Small intestine (tissue), 7 donors: ENCODE data around the gene CHCHD4. TPM values are rescaled to one million over a fixed set of nuclear protein-coding genes. Genes with fewer than 3 reads are reported as not detected.
A peak's percentile ranks its signal among the peaks of the same experiment; 100 is the strongest.

ENCODE experiments used
- DNase-seq, 2 donors: peaks; one replicate each; pipeline versions ENCODE4 v3.0.0 to v3.0.0-alpha.2; 2013
- FAIRE-seq: peaks from 2 replicates; lab custom pipeline; 2012; peaks lifted over from hg19 to GRCh38; lab: Jason Lieb, UNC
- H3K27ac ChIP-seq, 3 donors: one replicate each; pipeline ENCODE4 v1.5.1; 2013; ENCODE audit warnings: low read length in 2 of 3, mild to moderate bottlenecking in 2 of 3, control low read depth in 1 of 3, inconsistent platforms in 1 of 3, low read depth in 1 of 3, moderate library complexity in 1 of 3
- H3K27me3 ChIP-seq, 3 donors: one replicate each; pipeline ENCODE4 v1.6.1; 2013; ENCODE audit warnings: low read length in 3 of 3, inconsistent platforms in 1 of 3; ENCODE audit not compliant: control insufficient read depth in 3 of 3, insufficient read depth in 3 of 3
- H3K36me3 ChIP-seq, 3 donors: one replicate each; pipeline ENCODE4 v1.6.1; 2013; ENCODE audit warnings: low read length in 3 of 3, inconsistent platforms in 1 of 3, low read depth in 1 of 3, mild to moderate bottlenecking in 1 of 3, moderate library complexity in 1 of 3; ENCODE audit not compliant: control insufficient read depth in 3 of 3, insufficient read depth in 2 of 3
- H3K4me1 ChIP-seq, 3 donors: one replicate each; pipeline ENCODE4 v1.6.1; 2013; ENCODE audit warnings: low read length in 2 of 3, inconsistent platforms in 1 of 3, low read depth in 1 of 3, mild to moderate bottlenecking in 1 of 3, moderate library complexity in 1 of 3; ENCODE audit not compliant: control insufficient read depth in 3 of 3, insufficient read depth in 2 of 3
- H3K4me3 ChIP-seq, 3 donors: one replicate each; pipeline ENCODE4 v1.5.1; 2013; ENCODE audit warnings: low read length in 3 of 3, control low read depth in 1 of 3, inconsistent platforms in 1 of 3, low read depth in 1 of 3, mild to moderate bottlenecking in 1 of 3, moderate library complexity in 1 of 3
- H3K9me3 ChIP-seq, 2 donors: one replicate each; pipeline ENCODE4 v1.6.1; 2013; ENCODE audit warnings: low read depth in 1 of 2, low read length in 1 of 2; ENCODE audit not compliant: control insufficient read depth in 2 of 2, insufficient read depth in 1 of 2
- WGBS, 3 donors: extraction: QIAGEN DNeasy Blood & Tissue Kit; methylation state at CpG; one replicate each; pipeline ENCODE4 v1.1.7; 2013; 5-methylcytosine and 5-hydroxymethylcytosine counted together
- polyA plus RNA-seq, 4 donors: library from polyadenylated mRNA; stranded (reverse) in 3 of 4; unstranded in 1 of 4; fragments of 200-250 nt in 3 of 4; fragments of 120-200 nt in 1 of 4; gene quantifications; one replicate each; pipeline versions ENCODE4 v1.2.1 to v1.2.3, GENCODE V29; 2013
- donor health status: healthy with polysubstance abuse.
- donor health status: control.
- donor health status: control.
- donor health status: Bipolar disorder and iron deficiency.
- donor health status: healthy.

Gene CHCHD4
- polyA plus RNA-seq, 4 donors: 15.9 to 42.3 (median 26.5) TPM

GRCh38 chr3:14131134-14131533, 6.5 kb upstream of the CHCHD4 start:
- no peak overlapping the region for H3K27ac ChIP-seq
- H3K4me1 ChIP-seq: peaks cover 8 to 28% (median 8%) of the 10 kb centered on the region in 3 donors
- no peaks in the 10 kb centered on the region for H3K9me3 ChIP-seq
- FAIRE-seq: no peak
- DNase-seq: no peak
- H3K27me3 ChIP-seq: no peaks in the 10 kb centered on the region
- 77 to 92% (median 82%) methylated on average over 5 of the region's 5 CpGs for WGBS, 3 donors
- H3K4me3 ChIP-seq: no peak overlapping the region
- H3K36me3 ChIP-seq: peaks cover 15 to 81% (median 21%) of the 10 kb centered on the region in 3 donors

- Histone ChIP-seq H3K4me3 (no peak overlapping the region), H3K27ac (no peak overlapping the region), H3K36me3 (peaks cover 14 to 79% (median 21%) of the 10 kb centered on the region in 3 donors), H3K4me1 (peaks cover 8 to 31% (median 9%) of the 10 kb centered on the region in 3 donors), H3K27me3 (no peaks in the 10 kb centered on the region), H3K9me3 (no peaks in the 10 kb centered on the region)
- 96 to 97% (median 96%) methylated on average over 12 of the region's 12 CpGs for WGBS, 3 donors
- DNase-seq: no peak
- no peak for FAIRE-seq
Observed at GRCh38 chr3:14130707-14131106, 6.0 kb upstream of the CHCHD4 start.

DNA sequence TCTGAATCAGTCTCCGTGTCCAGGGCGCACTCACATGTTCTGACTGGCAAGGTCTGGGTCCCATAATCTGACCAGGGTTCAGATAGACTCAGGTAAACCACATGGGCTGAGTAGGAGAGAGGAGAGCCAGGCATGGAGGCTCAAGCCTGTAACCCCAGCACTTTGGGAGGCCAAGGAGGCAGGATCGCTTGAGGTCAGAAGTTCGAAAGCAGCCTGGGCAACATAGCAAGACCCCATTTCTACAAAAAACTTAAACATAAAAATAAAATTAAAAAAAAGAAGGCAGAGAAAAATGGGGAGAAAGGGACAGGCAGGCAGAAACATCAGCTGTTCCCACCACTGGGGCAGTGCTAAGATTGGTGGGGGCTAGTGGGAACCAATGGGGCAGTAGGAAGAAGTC, 5.6 kb upstream of the CHCHD4 start:
- WGBS, 3 donors: 93 to 99% (median 98%) methylated on average over 4 of the region's 4 CpGs
- Histone ChIP-seq H3K4me3 (no peak overlapping the region), H3K27ac (no peak overlapping the region), H3K27me3 (no peaks in the 10 kb centered on the region), H3K9me3 (no peaks in the 10 kb centered on the region), H3K36me3 (peaks cover 11 to 74% (median 21%) of the 10 kb centered on the region in 3 donors), H3K4me1 (peaks cover 8 to 31% (median 9%) of the 10 kb centered on the region in 3 donors)
- DNase-seq: no peak
- FAIRE-seq: no peak

- Histone ChIP-seq H3K36me3 (peaks cover 10 to 65% (median 19%) of the 10 kb centered on the region in 3 donors), H3K4me3 (no peak overlapping the region), H3K27me3 (no peaks in the 10 kb centered on the region), H3K4me1 (peaks cover 8 to 31% (median 9%) of the 10 kb centered on the region in 3 donors), H3K9me3 (no peaks in the 10 kb centered on the region), H3K27ac (no peak overlapping the region)
- FAIRE-seq (no peak), DNase-seq (no peak)
- 95 to 98% (median 98%) methylated on average over 6 of the region's 6 CpGs for WGBS, 3 donors
Observed at GRCh38 chr3:14129296-14129695, 4.6 kb upstream of the CHCHD4 start.

DNA sequence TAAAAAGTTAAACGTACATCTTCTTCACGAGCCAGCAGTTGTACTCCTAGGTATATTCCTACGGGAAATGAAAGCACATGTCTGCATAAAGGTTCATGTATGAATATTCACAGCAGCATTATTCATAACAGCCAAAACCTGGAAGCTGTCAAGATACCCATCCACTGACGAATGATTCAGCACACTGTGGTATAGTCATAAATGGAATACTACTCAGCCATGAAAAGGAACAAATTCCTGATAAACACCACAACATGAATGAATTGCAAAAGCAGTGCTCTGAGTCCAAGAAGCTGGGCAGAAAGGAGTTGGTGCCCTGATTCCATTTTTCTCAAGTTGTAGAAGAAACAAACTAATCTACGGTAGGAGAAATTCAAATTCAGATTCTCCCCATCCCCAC, 4.1 kb upstream of the CHCHD4 start:
- WGBS, 3 donors: 96% methylated on average over 5 of the region's 5 CpGs
- Histone ChIP-seq H3K4me1 (peaks cover 8 to 33% (median 10%) of the 10 kb centered on the region in 3 donors), H3K9me3 (no peaks in the 10 kb centered on the region), H3K36me3 (peaks cover 4 to 59% (median 19%) of the 10 kb centered on the region in 3 donors), H3K27me3 (no peaks in the 10 kb centered on the region), H3K27ac (no peak overlapping the region), H3K4me3 (no peak overlapping the region)
- DNase-seq (no peak), FAIRE-seq (no peak)

DNA sequence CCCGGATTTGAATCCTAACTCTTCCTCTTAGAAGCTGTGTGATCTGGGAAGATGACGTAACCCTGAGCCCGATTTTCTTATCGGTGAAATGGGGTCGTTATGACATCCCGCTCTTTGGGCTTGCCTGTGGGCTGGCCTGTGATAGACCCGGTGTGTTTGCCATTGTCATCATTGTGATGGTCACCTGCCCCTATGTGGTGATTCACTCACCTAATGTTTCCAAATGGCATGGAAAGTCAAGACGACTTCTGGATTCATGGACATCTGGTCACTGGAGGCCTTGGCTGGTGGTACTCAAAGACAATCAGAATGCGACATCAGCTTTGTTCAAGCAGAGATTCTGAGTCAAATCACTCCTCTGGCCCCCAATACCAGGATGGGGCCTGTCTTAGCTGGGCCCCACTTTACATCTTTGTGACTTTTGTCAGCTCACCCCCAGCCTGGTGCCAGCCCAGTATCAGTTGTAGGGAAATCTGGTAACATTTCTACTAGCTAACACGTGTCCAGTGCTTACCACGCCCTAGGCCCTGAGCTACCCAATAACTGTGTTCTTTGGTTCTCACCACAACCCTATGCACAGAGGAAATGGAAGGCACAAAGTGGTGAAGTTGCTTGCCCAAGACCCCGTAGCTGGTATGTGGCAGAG, 3.0 kb upstream of the CHCHD4 start:
- FAIRE-seq: no peak
- H3K9me3 ChIP-seq: no peaks in the 10 kb centered on the region
- DNase-seq: no peak
- H3K36me3 ChIP-seq: peaks cover 0 to 48% (median 16%) of the 10 kb centered on the region in 3 donors
- no peak overlapping the region for H3K27ac ChIP-seq
- 85 to 89% (median 87%) methylated on average over 12 of the region's 12 CpGs for WGBS, 3 donors
- no peaks in the 10 kb centered on the region for H3K27me3 ChIP-seq
- H3K4me3 ChIP-seq: no peak overlapping the region
- H3K4me1 ChIP-seq: peaks cover 11 to 33% (median 14%) of the 10 kb centered on the region in 3 donors

- H3K27ac ChIP-seq: peak overlapping the region in 1 of 3 donors; percentile 90
- no peaks in the 10 kb centered on the region for H3K9me3 ChIP-seq
- WGBS, 3 donors: 67 to 72% (median 72%) methylated on average over 5 of the region's 5 CpGs
- H3K4me1 ChIP-seq: peaks cover 8 to 35% (median 14%) of the 10 kb centered on the region in 3 donors
- peaks cover 0 to 46% (median 14%) of the 10 kb centered on the region in 3 donors for H3K36me3 ChIP-seq
- no peak overlapping the region for H3K4me3 ChIP-seq
- no peak for FAIRE-seq
- H3K27me3 ChIP-seq: no peaks in the 10 kb centered on the region
- no peak for DNase-seq
Observed at GRCh38 chr3:14126887-14127505, 2.3 kb upstream of the CHCHD4 start.

- DNase-seq (no peak), FAIRE-seq (no peak)
- peaks cover 8 to 40% (median 14%) of the 10 kb centered on the region in 3 donors for H3K4me1 ChIP-seq
- peak overlapping the region in 2 of 3 donors; percentile 80 to 97 for H3K4me3 ChIP-seq
- H3K27ac ChIP-seq: peak overlapping the region; percentile 68 to 94 (median 90)
- H3K27me3 ChIP-seq: no peaks in the 10 kb centered on the region
- 20 to 52% (median 32%) methylated on average over 11 of the region's 11 CpGs for WGBS, 3 donors
- peaks cover 0 to 40% (median 10%) of the 10 kb centered on the region in 3 donors for H3K36me3 ChIP-seq
- H3K9me3 ChIP-seq: no peaks in the 10 kb centered on the region
Observed at GRCh38 chr3:14126017-14126886, 1.6 kb upstream of the CHCHD4 start.
